Ishikawa (cell line): ENCODE measurements around the gene PYDC2.

Experiments used
- CEBPB ChIP-seq: IDR thresholded peaks from 2 replicates; pipeline ENCODE4 v1.6.1; 2012
- CREB1 ChIP-seq: IDR thresholded peaks from 2 replicates; pipeline ENCODE4 v1.6.1; 2012; ENCODE audit warnings: low read depth
- EGR1 ChIP-seq: IDR thresholded peaks from 2 replicates; pipeline ENCODE4 v1.6.1; 2012
- EP300 ChIP-seq: IDR thresholded peaks from 2 replicates; pipeline ENCODE4 v1.6.1; 2012; ENCODE audit warnings: borderline replicate concordance
- FOXM1 ChIP-seq: IDR thresholded peaks from 2 replicates; pipeline ENCODE4 v1.6.1; 2012; ENCODE audit warnings: low read depth, borderline replicate concordance
- NFIC ChIP-seq: IDR thresholded peaks from 2 replicates; pipeline ENCODE4 v1.6.1; 2012
- RAD21 ChIP-seq: IDR thresholded peaks from 2 replicates; pipeline ENCODE4 v1.6.1; 2012; ENCODE audit warnings: low read depth
- TAF1 ChIP-seq: IDR thresholded peaks from 2 replicates; pipeline ENCODE4 v1.6.1; 2012; ENCODE audit warnings: low read depth, mild to moderate bottlenecking
- TCF12 ChIP-seq: IDR thresholded peaks from 2 replicates; pipeline ENCODE4 v1.6.1; 2012; ENCODE audit warnings: low read depth
- TEAD4 ChIP-seq: IDR thresholded peaks from 2 replicates; pipeline ENCODE4 v1.6.1; 2012
- YY1 ChIP-seq: IDR thresholded peaks from 2 replicates; pipeline ENCODE4 v1.6.1; 2012; ENCODE audit warnings: low read depth
- ZBTB7A ChIP-seq: IDR thresholded peaks from 2 replicates; pipeline ENCODE4 v1.6.1; 2012; ENCODE audit warnings: low read depth
- TF ChIP-seq, protein P1 (sequence below): IDR thresholded peaks from 2 replicates; pipeline ENCODE4 v1.6.1; 2012
- TF ChIP-seq, protein P2 (sequence below): IDR thresholded peaks from 2 replicates; pipeline ENCODE4 v1.6.1; 2012; ENCODE audit warnings: low read depth, mild to moderate bottlenecking
- TF ChIP-seq, protein P3 (sequence below): IDR thresholded peaks from 2 replicates; pipeline ENCODE4 v1.6.1; 2012

PYDC2 gene

DNA sequence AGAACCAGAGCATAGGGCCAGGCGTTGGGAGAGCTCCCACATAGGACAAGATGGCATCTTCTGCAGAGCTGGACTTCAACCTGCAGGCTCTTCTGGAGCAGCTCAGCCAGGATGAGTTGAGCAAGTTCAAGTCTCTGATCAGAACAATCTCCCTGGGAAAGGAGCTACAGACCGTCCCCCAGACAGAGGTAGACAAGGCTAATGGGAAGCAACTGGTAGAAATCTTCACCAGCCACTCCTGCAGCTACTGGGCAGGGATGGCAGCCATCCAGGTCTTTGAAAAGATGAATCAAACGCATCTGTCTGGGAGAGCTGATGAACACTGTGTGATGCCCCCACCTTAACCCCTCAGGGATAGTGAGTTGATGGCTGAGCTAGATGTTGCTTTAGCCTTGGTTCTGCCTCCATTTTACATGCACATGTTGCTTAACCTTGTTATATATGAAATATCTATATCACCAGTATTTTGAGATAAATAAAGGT is at the start of gene PYDC2:
PYDC2 (plus strand) TSS at position 51 of the 483 bp plus-strand sequence; CDS start at position 51, 0 bp downstream.
- TF ChIP-seq EGR1: no peak
- TF ChIP-seq FOXM1: no peak

DNA sequence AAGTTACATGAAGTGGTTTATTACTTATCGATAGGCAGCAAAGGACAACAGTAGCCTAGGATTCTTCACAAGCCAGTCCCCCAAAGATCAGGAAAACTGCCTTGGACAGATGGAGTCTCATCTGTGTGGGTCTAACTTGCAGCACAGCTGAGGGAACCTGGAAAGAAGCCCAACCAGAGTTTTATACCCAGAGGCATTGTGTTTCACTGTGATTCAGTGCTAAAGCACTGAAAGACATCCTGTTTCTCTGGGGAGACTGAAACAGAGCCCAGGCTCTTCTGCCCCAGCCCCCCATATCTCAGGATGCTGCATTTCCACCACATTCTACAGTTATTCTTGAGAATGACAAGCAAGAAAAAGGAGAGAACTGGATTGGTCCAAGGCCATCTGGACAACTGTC is 48.2 kb upstream of the PYDC2 start:
- TF ChIP-seq EGR1 (no peak), EP300 (no peak), TEAD4 (no peak), ZBTB7A (no peak), FOXM1 (no peak), CEBPB (no peak)
- TF ChIP-seq, protein P1, sequence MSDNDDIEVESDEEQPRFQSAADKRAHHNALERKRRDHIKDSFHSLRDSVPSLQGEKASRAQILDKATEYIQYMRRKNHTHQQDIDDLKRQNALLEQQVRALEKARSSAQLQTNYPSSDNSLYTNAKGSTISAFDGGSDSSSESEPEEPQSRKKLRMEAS: no peak
- TF ChIP-seq, protein P2, sequence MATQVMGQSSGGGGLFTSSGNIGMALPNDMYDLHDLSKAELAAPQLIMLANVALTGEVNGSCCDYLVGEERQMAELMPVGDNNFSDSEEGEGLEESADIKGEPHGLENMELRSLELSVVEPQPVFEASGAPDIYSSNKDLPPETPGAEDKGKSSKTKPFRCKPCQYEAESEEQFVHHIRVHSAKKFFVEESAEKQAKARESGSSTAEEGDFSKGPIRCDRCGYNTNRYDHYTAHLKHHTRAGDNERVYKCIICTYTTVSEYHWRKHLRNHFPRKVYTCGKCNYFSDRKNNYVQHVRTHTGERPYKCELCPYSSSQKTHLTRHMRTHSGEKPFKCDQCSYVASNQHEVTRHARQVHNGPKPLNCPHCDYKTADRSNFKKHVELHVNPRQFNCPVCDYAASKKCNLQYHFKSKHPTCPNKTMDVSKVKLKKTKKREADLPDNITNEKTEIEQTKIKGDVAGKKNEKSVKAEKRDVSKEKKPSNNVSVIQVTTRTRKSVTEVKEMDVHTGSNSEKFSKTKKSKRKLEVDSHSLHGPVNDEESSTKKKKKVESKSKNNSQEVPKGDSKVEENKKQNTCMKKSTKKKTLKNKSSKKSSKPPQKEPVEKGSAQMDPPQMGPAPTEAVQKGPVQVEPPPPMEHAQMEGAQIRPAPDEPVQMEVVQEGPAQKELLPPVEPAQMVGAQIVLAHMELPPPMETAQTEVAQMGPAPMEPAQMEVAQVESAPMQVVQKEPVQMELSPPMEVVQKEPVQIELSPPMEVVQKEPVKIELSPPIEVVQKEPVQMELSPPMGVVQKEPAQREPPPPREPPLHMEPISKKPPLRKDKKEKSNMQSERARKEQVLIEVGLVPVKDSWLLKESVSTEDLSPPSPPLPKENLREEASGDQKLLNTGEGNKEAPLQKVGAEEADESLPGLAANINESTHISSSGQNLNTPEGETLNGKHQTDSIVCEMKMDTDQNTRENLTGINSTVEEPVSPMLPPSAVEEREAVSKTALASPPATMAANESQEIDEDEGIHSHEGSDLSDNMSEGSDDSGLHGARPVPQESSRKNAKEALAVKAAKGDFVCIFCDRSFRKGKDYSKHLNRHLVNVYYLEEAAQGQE: no peak

DNA sequence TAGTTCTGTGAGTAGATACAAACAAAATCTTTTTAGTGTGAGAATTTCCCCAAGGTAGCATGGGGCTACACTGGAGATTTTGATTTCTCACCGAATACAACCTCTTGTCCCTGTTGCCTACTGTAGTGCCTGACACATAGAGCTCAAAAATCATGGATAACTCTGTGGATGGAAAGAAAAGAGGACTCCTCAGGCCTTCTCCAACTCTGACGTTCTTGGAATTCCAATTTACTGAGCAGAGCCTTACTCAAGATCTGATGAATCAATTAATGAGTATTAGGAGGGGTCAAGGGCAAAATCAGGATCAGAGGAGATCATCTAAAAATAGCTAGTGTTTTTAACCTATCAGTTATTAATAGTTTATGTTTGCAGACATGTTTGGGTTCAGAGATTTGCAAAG is 46.7 kb upstream of the PYDC2 start:
- TF ChIP-seq, protein P3, sequence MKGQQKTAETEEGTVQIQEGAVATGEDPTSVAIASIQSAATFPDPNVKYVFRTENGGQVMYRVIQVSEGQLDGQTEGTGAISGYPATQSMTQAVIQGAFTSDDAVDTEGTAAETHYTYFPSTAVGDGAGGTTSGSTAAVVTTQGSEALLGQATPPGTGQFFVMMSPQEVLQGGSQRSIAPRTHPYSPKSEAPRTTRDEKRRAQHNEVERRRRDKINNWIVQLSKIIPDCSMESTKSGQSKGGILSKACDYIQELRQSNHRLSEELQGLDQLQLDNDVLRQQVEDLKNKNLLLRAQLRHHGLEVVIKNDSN: no peak
- TF ChIP-seq CEBPB: no peak
- no peak for TF ChIP-seq NFIC
- no peak for TF ChIP-seq TCF12
- TF ChIP-seq TAF1: no peak
- no peak for TF ChIP-seq EP300
- no peak for TF ChIP-seq RAD21
- TF ChIP-seq FOXM1: no peak
- no peak for TF ChIP-seq TEAD4
- no peak for TF ChIP-seq EGR1
- TF ChIP-seq ZBTB7A: no peak
- no peak for TF ChIP-seq YY1
- TF ChIP-seq, protein P2: no peak
- TF ChIP-seq, protein P1: no peak
- no peak for TF ChIP-seq CREB1

DNA sequence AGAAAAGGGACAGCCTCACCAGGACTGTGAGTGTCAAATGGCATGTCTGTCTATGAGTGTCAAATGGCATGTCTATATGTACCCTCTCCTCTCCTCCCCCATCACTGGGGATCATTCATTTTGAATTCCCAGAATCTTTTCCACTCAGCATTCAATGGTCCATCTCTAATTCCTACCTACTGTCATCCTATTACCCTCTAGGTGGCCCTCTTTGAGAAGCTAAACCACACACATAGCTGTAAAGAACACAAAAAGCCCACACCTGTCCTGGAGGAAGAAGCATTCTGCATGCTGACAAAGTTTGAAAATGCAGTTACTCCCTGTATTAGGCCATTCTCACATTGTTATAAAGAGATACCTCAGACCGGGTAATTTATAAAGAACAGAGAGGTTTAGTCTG is 46.2 kb upstream of the PYDC2 start:
- peak; percentile 27; the same call in 1 of the 2 replicates for TF ChIP-seq RAD21
- TF ChIP-seq, protein P1: no peak

DNA sequence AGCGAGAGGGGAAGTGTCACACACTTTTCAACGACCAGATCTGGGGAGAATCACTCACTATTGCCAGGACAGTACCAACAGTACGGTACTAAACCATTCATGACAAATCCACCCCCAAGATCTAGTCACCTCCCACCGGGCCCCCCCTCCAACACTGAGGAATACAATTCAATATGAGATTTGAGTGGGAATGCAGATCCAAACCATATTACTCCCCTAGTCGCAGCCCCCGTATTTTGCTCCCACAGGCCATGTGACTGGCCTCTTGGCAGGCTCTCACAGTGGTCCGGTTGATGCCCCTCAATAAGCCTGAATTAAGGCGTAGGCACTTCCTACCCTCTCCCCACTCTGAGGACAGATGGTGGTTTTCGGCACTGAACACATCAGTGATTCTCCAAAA is 45.4 kb upstream of the PYDC2 start:
- TF ChIP-seq TEAD4: no peak
- TF ChIP-seq ZBTB7A: no peak
- TF ChIP-seq TAF1: no peak
- TF ChIP-seq, protein P1: no peak
- no peak for TF ChIP-seq FOXM1
- TF ChIP-seq TCF12: no peak
- TF ChIP-seq EGR1: no peak
- no peak for TF ChIP-seq EP300
- TF ChIP-seq CREB1: no peak
- TF ChIP-seq, protein P2: no peak
- TF ChIP-seq NFIC: no peak
- no peak for TF ChIP-seq YY1
- no peak for TF ChIP-seq CEBPB
- TF ChIP-seq, protein P3: no peak
- TF ChIP-seq RAD21: no peak
